GM12878 (cell line): Measurements from ENCODE around the gene CLPTM1L. TPM values are rescaled to one million over a fixed set of nuclear protein-coding genes. Genes with fewer than 3 reads are reported as not detected.
A peak's percentile ranks its signal among the peaks of the same experiment; 100 is the strongest.

ENCODE experiments used
- ATF7 ChIP-seq: fragments of 450-650 bp; IDR thresholded peaks from 2 replicates; pipeline ENCODE4 v1.6.1; 2016; ENCODE audit warnings: low read depth, mild to moderate bottlenecking
- BACH1 ChIP-seq: fragments of 450-650 bp; IDR thresholded peaks from 2 replicates; pipeline ENCODE4 v1.6.1; 2017; ENCODE audit warnings: mild to moderate bottlenecking, borderline replicate concordance
- CBFB ChIP-seq: IDR thresholded peaks from 2 replicates; pipeline ENCODE4 v1.6.1; 2016; ENCODE audit warnings: antibody characterized with exemption, low read depth
- CREB1 ChIP-seq: IDR thresholded peaks from 2 replicates; pipeline ENCODE4 v1.6.1; 2012; ENCODE audit warnings: low read depth, mild to moderate bottlenecking, inconsistent platforms
- FOXM1 ChIP-seq: IDR thresholded peaks from 2 replicates; pipeline ENCODE4 v1.6.1; 2012; ENCODE audit warnings: low read depth, mild to moderate bottlenecking, inconsistent platforms, low read length, moderate library complexity
- LARP7 ChIP-seq: fragments of 450-650 bp; IDR thresholded peaks from 2 replicates; pipeline ENCODE4 v1.6.1; 2017; ENCODE audit warnings: mild to moderate bottlenecking
- MYB ChIP-seq: fragments of 150-350 bp; IDR thresholded peaks from 2 replicates; pipeline ENCODE4 v1.6.1; 2014; ENCODE audit warnings: mild to moderate bottlenecking, low read depth, low read length, borderline replicate concordance
- NKRF ChIP-seq: fragments of 450-650 bp; conservative IDR thresholded peaks from 2 replicates; pipeline ENCODE4 v1.6.1; 2017; ENCODE audit warnings: mild to moderate bottlenecking, moderate library complexity
- NR2C1 ChIP-seq: fragments of 450-650 bp; IDR thresholded peaks from 2 replicates; pipeline ENCODE4 v1.6.1; 2017; ENCODE audit warnings: antibody characterized with exemption, mild to moderate bottlenecking, moderate library complexity
- NR2F1 ChIP-seq: fragments of 450-650 bp; conservative IDR thresholded peaks from 2 replicates; pipeline ENCODE4 v1.6.1; 2017; ENCODE audit warnings: mild to moderate bottlenecking
- PBX3 ChIP-seq: IDR thresholded peaks from 2 replicates; pipeline ENCODE4 v1.6.1; 2011; ENCODE audit warnings: mild to moderate bottlenecking, low read depth, low read length, moderate library complexity; ENCODE audit not compliant: insufficient replicate concordance
- POLR2AphosphoS2 ChIP-seq: IDR thresholded peaks from 2 replicates; pipeline ENCODE4 v1.6.1; 2011; ENCODE audit warnings: low read depth, mild to moderate bottlenecking, low read length, improper control_type of control experiment, moderate library complexity
- RAD21 ChIP-seq: IDR thresholded peaks from 2 replicates; pipeline ENCODE4 v1.6.1; 2011; ENCODE audit warnings: mild to moderate bottlenecking, low read depth, low read length, moderate library complexity; ENCODE audit not compliant: insufficient read depth
- RAD51 ChIP-seq: fragments of 450-650 bp; IDR thresholded peaks from 2 replicates; pipeline ENCODE4 v1.6.1; 2016; ENCODE audit warnings: moderate library complexity, mild to moderate bottlenecking, inconsistent platforms
- SMARCA5 ChIP-seq: fragments of 450-650 bp; IDR thresholded peaks from 2 replicates; pipeline ENCODE4 v1.6.1; 2017; ENCODE audit warnings: mild to moderate bottlenecking
- SP1 ChIP-seq: IDR thresholded peaks from one replicate; pipeline ENCODE4 v1.6.1; 2011; ENCODE audit warnings: low read depth, low read length
- SREBF2 ChIP-seq: IDR thresholded peaks from 2 replicates; pipeline ENCODE4 v1.6.1; 2012; ENCODE audit warnings: mild to moderate bottlenecking, low read length
- YY1 ChIP-seq: IDR thresholded peaks from 2 replicates; pipeline ENCODE4 v1.6.1; 2011; ENCODE audit warnings: low read depth, mild to moderate bottlenecking, low read length
- ZNF207 ChIP-seq: fragments of 450-650 bp; IDR thresholded peaks from 2 replicates; pipeline ENCODE4 v1.6.1; 2014; ENCODE audit warnings: antibody characterized with exemption, mild to moderate bottlenecking, borderline replicate concordance
- ZNF384 ChIP-seq: IDR thresholded peaks from 2 replicates; pipeline ENCODE4 v1.6.1; 2012; ENCODE audit warnings: low read depth, mild to moderate bottlenecking, low read length, improper control_type of control experiment, borderline replicate concordance
- polyA plus RNA-seq, 11 experiments: library from polyadenylated mRNA; depleted of rRNA in 4 of 11; unstranded in 6 of 11; stranded (reverse) in 5 of 11; fragments of >200 nt; fragmentation: Nextera tagmentation in 4 of 11; fragmentation: Illumina TruSeq in 1 of 11; extraction: Ambion mirVana in 4 of 11; extraction: Trizol in 1 of 11; gene quantifications; 1 replicate in 1 of 11; 2 replicates in 10 of 11; pipeline versions ENCODE4 v1.2.1 to v1.2.3, GENCODE V29; 2011 to 2016; ENCODE audit warnings: inconsistent platforms in 2 of 11, missing spikeins in 2 of 11, low read depth in 1 of 11
- total RNA-seq, 4 experiments: library from RNA; depleted of rRNA in 3 of 4; stranded (reverse); fragments of >200 nt in 3 of 4; fragmentation: Illumina TruSeq in 1 of 4; extraction: Trizol in 1 of 4; gene quantifications; 2 replicates each; pipeline versions ENCODE4 v1.2.1 to v1.2.3, GENCODE V29; 2013 to 2021
- TF ChIP-seq, protein P1 (sequence below): fragments of 450-650 bp; IDR thresholded peaks from 2 replicates; pipeline ENCODE4 v1.6.1; 2014; ENCODE audit warnings: mild to moderate bottlenecking

CLPTM1L gene
- total and polyA plus RNA-seq, 10 of the 15 experiments (the other 5 are each of a cell fraction or from before 2014, with no cell fraction given), result 2.9 to 278 (median 135) TPM

GRCh38 chr5:1380011-1380817 is 35.3 kb upstream of the CLPTM1L start (continued):
- TF ChIP-seq ZNF207, result no peak
- TF ChIP-seq PBX3, result no peak
- TF ChIP-seq ATF7, result no peak
- TF ChIP-seq SMARCA5, result no peak
- TF ChIP-seq NR2F1, result no peak
- TF ChIP-seq LARP7, result peak; percentile 24; the same call in 1 of the 2 replicates
- no peak for TF ChIP-seq FOXM1
- TF ChIP-seq ZNF384, result no peak
- TF ChIP-seq NKRF, result no peak
- TF ChIP-seq NR2C1, result no peak
- TF ChIP-seq MYB, result no peak
- no peak for TF ChIP-seq SREBF2
- no peak for TF ChIP-seq CREB1
- no peak for TF ChIP-seq BACH1
- no peak for TF ChIP-seq CBFB
- TF ChIP-seq RAD21, result peak; percentile 57
- no peak for TF ChIP-seq SP1
- TF ChIP-seq, protein P1, sequence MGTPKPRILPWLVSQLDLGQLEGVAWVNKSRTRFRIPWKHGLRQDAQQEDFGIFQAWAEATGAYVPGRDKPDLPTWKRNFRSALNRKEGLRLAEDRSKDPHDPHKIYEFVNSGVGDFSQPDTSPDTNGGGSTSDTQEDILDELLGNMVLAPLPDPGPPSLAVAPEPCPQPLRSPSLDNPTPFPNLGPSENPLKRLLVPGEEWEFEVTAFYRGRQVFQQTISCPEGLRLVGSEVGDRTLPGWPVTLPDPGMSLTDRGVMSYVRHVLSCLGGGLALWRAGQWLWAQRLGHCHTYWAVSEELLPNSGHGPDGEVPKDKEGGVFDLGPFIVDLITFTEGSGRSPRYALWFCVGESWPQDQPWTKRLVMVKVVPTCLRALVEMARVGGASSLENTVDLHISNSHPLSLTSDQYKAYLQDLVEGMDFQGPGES, result no peak
- TF ChIP-seq POLR2AphosphoS2, result no peak
- TF ChIP-seq YY1, result 0 out of 2 replicates have a peak, but pooled peaks have one; percentile 12
- TF ChIP-seq RAD51, result no peak
- TF ChIP-seq, all 136 proteins: peak for 9
